NCI-H510A treated with DMSO at 0.1 percent for 48 hours (cell line): ENCODE data around the gene ARHGAP27.

ENCODE experiments used
- DNase-seq: peaks from one replicate; lab custom pipeline; 2025; lab: John Stamatoyannopoulos, UW

The ARHGAP27 gene

DNA sequence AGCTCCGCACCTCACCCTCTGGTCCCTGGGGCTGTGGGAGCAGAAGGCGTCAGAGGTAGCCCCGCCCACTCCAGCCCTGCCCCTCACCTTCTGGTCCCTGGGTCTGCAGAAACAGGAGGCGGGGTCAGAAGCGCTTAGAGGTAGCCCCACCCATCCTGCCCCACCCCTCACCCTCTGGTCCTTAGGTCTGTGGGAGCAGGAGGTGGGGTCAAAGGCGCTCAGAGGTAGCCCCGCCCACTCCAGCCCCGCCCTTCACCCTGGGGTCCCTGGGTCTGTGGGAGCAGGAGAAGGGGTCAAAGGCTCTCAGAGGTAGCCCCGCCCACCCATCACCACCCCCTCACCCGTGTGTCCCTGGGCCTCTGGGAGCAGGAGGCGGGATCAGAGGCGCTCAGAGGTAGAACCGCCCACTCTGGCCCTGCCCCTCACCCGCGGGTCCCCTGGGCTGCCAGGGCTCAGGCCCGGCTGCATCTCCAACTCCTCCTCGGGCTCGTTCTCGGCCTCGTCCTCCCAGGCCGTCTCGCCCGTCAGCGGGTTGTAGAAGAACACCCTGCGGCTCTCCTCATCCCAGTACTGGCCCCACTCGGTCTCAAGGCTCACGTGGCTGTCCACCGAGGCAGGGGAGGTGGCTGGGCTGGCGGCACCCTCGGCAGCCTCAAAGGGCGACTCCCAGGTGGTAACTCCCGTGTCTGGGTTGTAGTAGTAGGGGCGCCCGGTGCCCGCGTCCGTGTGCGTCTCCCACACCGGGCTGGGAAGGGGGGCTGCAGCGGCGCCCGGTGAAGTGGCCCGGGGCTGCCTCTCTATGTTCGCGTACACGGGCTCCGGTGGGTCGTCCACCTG is 27.2 kb downstream of the ARHGAP27 start:
- no peak for DNase-seq

DNA sequence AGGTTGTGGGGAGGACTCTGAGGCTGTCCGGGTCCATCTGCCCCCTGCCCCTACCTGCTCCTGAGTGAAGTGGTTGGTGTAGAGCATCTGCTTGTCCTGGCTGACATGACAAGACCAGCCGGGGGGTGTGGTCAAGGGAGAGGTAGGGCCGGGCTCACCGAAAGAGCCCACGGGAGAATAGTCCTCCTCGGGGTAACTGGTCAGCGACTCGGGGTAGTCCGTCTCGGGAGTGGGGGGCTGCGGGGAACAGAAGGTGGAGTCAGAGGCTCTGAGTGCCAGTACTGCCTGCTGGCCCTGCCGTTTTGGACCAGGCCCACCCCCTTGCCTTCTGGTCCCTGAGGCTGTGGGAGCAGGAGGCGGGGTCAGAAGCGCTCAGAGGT is 27.8 kb downstream of the ARHGAP27 start:
- DNase-seq = no peak

DNA sequence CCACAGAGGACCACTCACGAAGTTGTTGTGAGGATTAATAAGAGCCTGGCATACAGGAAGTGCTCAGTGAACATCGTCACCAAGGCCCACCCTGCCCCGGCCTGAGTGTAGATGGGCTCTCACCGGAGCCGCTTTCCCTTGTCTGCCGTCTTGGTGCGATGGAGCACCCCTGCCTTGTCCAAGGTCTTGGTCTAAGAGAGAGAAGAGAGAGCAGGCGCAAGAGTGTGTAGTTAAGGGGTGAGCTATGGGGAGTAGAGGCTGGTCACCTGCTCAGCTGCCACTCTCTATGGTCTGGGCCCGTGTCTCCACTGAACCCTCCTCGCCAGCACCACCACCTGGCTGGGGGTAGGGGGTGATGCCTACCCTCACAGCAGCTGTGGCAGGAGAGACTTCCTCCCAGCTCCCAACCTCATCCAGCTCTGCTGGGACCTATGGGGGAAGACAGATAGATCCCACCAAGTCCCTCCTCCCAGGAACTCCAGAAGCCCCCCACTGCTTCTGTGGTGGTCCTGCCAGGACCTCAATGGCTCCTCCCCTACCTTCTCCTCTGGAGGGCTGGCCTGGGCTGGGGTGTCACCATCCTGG is 28.7 kb downstream of the ARHGAP27 start:
- no peak for DNase-seq

DNA sequence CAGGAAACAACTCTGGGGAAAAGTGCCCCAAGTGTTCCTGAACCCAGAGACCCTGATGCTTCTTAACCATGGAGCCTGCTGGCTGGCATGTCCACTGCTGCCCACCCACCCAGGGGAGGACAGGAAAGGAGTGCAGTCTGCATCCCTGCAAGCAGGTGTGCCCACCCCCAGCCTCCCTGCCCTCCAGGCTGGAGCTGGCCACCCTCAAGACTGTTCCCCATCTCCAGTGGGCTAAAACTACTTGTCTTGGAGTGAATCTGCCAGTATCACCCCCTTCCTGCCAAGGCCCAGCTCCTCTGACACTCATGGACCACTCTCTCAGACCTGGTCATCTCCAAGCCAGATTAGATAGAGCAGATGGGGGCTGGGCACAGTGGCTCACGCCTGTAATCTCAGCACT is 29.8 kb downstream of the ARHGAP27 start:
- no peak for DNase-seq

DNA sequence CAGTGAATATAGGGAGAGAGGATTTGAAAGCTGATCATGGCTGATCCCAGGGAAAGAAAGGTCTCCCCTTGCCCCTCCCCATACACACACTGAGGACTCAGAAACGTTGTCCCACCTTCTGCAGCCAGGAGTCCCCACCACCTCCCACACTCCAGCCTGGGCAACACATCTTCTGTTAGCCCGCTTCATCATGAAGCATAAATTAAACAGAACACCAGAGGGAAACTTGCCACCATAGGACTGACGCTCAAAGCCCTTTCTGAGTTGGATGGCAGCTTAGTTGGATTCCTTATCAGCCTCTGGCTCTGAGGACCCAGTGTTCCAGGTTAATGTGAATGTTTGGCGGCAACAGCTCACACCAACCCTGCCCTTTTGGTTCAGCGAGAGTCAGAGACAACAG is 33.9 kb downstream of the ARHGAP27 start:
- DNase-seq = no peak

DNA sequence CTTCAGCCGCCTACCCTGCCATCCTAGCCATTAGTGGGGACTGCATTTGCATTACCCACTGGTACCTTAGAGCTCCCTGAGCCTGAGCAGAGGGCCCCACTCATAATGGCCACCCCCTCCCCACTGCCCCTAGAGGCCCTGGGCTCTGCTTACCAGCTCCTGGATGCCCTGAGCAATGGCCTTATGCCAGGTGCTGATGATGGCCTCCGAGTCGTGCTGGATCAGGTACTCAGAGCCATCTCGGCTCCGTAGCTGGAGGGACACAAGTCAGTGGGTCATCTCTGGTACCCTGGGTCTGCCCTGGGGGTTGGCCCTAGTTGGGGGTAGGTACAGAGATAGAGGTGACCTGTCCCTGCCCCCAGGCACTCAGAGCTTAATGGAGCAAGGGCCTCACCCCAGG is 34.9 kb downstream of the ARHGAP27 start:
- no peak for DNase-seq

DNA sequence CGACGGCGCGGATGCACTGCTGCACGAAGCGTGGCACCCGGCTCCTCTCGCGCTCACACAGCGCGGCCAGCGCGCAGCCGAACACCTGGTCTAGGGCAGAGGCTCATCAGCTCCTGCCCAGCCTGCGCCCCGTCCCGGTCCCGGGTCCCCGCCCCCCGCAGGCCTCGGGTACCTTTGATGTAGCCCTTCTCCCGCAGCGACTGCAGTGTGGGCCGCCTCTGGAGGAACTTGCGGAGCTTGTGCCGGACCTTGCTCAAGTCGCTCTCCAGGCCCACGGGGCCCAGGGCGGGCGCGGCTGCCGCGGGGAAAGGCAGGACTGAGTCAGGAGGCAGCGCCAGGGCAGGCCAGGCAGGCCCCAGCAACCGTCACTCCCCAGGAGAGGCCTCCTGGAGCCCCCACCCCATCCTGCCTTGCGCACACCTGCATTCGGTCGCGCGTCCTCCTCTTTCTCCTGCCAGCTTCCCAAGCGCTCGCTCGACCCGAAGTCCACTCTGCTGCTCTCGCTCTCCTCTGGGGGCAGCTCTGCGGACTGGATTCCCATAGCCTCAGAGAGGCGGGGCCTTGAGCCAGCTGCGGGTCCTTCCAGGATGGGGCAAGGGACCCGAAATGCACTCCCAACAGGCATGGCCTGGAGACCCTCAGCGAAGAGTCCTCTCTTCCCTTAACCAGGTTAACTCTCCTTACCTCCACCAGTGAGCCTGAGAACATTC is 36.0 kb downstream of the ARHGAP27 start:
- no peak for DNase-seq

DNA sequence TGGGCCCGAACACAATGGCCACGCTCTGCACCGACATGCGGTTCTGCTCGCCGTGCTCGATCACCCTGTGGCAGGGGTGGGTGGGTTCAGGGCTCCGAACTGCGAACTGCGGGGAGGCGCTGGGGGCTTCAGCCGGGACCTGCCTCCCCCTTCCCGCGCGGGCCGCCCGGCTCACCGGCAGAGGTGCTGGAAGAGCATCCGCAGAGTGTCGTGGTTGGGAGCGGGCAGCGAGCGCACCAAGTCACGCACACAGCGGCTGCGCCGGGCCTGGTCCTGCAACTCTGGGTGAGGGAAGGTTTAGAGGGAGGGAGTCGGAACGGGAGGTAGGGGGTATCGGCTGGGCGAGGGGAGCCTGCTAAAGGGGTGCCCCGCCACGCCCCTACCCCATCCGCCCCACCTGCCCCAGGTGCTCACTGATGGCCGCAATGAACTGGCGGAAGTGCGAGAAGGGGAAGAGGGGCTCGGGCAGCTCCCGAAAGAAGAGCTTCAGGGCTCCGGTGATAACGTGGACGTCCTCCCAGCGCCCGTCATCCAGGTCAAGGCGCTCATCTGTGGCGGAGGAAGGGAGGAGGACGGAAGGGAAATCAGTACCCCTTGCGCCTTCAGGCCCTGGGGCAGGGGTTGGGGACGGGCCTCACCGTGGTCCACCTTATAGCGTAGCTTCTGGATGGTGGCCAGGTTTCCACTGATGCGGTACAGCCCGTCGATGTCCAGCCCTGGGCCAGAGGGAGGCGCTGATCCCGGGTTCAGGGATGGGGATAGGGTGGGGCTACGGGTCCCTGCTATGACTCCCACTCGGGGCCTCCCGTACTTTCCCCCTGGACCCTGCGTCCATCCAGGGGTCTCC is 36.9 kb downstream of the ARHGAP27 start:
- DNase-seq = no peak

DNA sequence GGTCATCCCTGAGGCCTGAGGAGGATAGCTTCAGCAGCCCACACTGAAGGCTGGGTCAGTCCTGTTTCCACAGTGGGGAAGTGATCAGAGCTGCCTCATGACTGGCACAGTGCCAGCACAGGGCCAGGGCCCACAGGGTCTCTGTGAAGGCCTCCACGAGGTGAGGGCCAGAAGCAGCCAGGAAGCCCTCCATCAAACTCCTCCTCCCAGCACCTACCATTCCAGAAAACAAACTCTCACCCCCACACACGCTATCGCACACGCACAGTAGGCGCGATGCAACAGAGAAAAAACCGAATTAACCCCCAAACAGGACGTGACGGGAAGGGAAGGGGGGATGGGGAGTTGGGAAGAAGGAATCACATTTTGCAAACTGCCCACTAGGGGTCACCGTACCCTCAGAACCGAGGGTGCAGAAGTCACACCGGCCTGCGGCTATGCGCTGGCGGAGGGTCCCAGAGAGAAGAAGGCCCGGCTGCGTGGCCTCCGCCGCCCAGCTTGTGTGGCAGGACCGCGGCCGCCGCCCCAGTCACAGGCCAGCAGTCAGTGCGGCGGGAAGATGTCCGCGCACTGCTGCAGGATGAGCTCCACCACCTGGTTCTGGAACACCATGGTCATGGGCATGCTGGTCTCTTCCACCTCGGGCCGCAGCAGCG is 37.6 kb downstream of the ARHGAP27 start:
- DNase-seq = peak; percentile 60

DNA sequence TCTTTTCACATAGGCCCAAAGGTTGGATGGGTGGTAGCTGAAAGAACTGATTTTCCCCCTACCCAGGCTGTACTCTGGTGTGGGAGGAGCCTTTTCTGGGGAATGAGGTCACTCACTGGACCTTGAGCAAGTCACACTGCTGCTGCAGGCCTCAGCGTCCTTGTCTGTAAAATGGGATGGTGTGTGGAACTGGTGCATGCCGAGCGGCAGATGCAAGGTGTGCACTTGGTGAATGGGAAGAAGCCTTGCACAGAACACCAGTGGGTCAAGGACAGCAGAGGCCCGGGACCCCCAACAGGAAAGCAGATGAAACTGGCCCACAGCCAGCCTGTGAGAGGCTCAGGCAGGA is 38.1 kb downstream of the ARHGAP27 start:
- no peak for DNase-seq

DNA sequence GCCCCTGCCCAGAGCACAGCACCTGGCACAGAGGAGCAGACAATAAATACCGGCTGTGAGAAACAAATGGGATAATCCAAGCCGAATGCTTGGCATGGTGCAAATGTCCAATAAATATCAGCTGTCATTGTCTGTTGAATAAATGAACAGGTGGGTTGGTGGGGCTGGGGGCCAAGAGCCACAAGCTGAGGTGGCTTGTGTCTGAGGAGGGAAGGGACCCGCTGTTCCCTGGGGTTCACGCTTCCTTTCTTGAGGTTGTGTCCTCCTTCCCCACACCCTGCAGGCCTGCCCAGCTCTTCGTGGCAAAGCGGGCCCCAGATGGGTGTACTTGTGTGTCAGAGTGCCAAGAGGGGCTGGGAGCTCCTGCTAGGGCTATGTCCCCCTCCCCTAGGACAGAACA is 38.6 kb downstream of the ARHGAP27 start:
- no peak for DNase-seq

DNA sequence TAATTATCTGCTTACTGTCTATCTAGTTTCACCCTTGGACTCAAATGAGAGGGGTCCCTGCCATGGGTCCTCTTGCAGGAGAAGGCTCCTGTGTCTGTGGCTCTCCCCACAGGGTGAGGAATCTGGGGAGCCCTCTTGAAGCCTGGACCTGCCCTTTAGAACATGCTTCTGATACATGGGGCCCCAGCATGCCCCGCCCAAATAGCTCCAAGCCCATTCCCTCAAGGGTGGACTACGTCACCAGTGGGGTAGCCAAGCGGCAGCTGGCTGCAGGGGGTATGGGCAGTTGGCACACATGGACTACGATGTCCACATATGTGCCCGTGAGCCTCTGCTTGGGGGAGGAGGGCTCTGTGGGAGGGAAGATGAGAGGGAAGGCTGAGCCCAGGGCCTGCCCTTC is 39.3 kb downstream of the ARHGAP27 start:
- no peak for DNase-seq

DNA sequence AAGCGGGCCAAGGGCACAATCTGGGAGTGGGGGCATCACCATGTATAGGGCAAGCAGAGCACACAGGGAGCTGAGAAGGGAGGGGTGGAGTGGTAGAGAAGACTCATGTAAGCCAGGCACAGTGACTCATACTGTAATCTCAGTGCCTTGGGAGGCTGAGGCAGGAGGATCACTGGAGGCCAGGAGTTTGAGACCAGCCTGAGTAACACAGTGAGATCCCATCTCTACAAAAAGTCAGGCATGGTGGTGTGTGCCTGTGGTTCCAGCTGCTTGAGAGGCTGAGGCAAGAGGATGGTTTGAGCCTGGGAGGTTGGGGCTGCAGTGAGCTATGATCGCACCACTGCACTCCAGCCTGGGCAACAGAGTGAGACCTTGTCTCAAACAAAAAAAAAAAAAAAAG is 40.8 kb downstream of the ARHGAP27 start:
- DNase-seq = no peak

DNA sequence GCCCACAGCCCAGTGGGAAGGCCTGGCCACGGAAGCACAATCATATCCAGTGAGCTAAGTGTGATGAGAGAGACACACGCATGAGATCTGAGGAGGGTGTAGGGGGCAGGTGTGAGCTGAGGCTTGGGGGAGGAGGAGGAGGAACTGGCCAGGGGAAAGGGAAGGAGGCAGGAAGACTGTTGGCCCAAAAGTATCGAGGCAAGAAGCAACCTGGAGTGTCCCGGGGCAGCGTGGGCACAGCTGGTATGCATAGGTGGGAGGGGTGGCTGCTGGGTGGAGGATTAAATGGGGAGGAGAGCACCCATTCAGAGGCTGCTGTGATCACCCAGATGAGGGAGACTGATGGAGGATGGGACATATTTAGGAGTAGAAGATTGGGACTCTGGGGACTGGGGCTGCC is 41.4 kb downstream of the ARHGAP27 start:
- DNase-seq = no peak

DNA sequence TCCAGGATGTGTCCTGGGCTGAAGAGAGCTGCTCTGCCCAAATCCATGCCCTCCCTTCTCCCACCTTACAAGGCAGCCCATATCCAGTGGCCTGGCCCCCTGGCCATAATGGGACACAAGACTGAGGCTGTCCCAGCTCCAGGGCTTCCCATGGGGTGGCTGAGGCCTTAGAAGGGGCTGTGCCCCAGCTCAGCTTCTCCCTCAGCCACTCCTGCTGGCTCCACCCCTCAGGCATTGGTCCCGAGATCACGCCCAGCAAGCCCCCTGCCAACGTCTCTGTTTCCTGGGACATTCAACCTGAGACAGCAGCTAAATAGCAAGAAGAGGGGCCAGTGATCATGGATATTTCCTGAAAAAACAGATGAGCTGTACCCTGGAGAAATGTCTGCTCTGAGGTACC is 43.3 kb downstream of the ARHGAP27 start:
- DNase-seq = no peak

DNA sequence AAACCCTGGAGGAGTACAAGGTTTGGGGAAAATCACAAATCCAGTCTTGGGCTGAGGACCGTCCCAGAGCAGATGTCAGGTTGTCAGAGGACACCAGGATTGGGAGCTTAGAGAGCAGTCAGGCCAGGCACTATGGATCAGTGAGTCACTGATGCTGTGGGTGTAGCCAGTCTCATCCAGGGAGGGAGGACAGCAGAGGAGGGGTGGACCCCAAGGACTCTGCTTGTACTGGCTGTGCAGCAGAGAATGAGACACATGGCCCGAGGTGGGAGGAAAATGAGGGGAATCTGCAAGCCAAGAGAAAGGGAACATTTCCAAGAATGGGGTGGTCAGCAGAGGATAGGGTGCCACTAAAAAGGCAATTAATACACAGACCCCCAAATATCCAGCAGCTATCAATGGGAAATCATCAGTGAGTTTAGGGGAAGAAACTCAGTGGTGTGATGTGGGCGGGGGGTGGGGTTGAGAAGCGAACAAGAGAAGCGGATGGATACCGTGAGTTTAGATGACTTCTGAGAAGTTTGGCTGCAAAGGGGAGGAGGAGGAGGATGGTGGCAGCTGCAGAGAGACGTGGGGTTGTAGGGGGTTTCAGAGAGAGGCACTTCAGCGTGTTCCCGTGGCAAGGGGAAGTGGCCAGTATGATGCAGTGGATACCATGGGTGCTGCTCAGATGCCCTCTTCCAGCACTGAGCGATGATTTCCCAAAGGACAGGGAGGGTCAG is 43.9 kb downstream of the ARHGAP27 start:
- no peak for DNase-seq

DNA sequence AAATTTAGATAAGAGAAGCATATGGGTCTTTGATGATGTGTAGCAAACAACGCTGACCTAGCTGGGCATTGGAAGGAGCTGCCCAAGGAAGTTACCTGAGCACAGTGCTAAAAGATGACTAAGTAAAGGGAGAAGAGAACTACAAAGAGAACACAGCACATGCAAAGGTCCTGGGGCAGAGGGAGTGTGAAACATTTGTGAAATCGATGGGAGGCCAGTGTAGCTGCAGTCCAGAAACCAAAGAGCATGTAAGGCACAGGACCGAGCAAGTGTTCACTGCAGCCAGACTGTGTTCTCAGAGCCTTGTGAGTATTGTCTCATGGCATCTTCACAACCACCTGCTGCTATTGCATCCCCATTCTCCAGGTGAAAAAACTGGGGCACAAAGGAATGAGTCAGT is 44.9 kb downstream of the ARHGAP27 start:
- DNase-seq = no peak

DNA sequence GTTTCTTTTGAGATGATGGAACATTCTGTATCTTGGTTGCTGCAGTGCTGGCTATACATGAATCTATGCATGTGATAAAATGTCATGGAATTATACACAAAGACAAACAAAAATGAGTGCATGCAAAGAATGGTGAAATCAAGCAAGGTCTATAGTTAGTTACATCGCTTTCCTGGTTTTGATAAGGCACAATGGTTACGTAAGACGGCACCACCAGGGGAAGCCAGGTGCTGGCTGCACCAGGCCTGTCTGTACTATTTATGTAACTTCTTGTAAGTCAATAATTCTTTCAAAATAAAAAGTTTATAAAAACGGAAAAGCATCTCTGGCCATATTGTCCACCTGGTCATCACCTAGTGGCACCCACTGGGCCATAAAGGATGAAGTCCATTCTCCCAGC is 46.5 kb downstream of the ARHGAP27 start:
- DNase-seq = no peak

DNA sequence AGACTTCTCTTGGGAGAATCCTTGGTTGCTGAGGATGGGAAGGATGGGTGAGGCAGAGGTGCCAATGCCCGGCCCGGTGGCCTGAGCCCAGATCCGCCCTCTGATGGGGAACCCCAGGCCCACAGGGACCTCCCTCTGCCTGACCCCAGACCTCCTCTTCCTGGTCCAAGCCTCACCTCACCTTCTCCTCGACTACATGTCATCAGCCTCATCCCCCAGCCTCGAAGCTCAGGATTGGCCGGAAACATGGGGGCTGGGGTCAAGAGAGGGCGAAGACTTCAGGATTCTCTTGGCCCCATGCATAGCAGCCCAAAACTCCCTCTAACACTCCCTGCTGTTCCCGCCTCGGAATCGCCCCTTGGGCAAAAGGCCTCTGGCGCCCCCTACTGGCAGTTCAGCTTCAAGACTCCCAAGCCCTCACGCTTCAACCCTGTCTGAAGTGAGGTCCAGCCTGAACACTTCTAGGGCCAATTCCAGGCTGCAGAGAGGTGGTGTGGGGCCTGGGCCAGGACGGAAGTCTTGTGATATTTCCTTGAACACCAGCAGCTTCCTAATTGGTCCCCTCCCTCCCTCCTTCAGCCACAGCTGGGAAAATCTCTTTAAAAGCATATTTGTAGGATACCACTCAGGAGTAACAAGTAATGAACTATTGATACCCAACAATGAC is 47.2 kb downstream of the ARHGAP27 start:
- peak; percentile 90 for DNase-seq

DNA sequence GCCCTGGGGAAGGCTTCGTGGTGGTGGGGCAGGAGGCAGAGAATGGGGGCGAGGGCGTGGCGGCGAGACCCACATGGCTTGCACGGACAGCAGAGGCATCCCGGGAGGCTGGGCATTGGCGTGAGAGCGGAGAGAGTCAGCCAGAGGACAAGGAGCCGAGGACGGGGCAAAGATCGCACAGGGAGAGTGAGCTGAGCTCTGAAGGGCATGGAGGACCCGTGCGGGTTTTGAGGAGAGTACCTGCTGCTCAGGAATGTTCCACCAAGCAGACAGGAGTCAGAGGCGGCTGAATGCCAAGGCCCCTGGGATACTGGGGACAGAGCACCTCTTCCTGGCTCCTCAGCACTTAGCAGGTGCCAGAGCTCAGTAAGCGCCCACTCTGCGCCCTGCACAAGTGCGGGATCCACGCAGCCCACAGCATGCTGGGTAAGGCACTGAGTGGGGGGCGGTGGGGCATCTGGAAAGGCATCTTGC is 47.8 kb downstream of the ARHGAP27 start:
- DNase-seq = no peak
